Lower leg skin (tissue), 4 donors: ENCODE results near the gene VPS18. TPM values are rescaled to one million over a fixed set of nuclear protein-coding genes. Genes with fewer than 3 reads are reported as not detected.

ENCODE experiments used
- DNase-seq, 2 donors: peaks; one replicate each; pipeline ENCODE4 v3.0.0-alpha.2; 2019; ENCODE audit warnings: low spot score in 2 of 2
- H3K4me3 ChIP-seq: fragments of 200-600 bp; sonication (generic); 2 replicates; pipeline ENCODE4 v1.5.1; 2017; ENCODE audit warnings: mild to moderate bottlenecking, low read depth; ENCODE audit not compliant: poor library complexity, severe bottlenecking
- POLR2A ChIP-seq, 2 donors: fragments of 450-650 bp; IDR thresholded peaks; one replicate each; pipeline ENCODE4 v1.6.1; 2016 to 2017; ENCODE audit warnings: antibody characterized with exemption in 2 of 2, mild to moderate bottlenecking in 1 of 2, moderate library complexity in 1 of 2
- WGBS, 2 donors: methylation state at CpG; one replicate each; pipeline ENCODE4 v1.1.5; 2018; 5-methylcytosine and 5-hydroxymethylcytosine counted together
- intact Hi-C: fragments of 100-400 bp; cut with DNase I; formaldehyde crosslinking; loops from one replicate; pipeline ENCODE4 v1.15.0; 2023; ENCODE audit warnings: low total_unique reads
- total RNA-seq, 4 donors: library from RNA; depleted of rRNA; stranded (reverse); fragments of >200 nt; gene quantifications; one replicate each; pipeline ENCODE4 v1.1.0, GENCODE V29; 2016
- TF ChIP-seq, protein P1 (sequence below), 3 donors: fragments of 450-650 bp; IDR thresholded peaks; one replicate each; pipeline ENCODE4 v1.5.1; 2016; ENCODE audit warnings: antibody characterized with exemption in 3 of 3, mild to moderate bottlenecking in 3 of 3, moderate library complexity in 2 of 3

The VPS18 gene, protein sequence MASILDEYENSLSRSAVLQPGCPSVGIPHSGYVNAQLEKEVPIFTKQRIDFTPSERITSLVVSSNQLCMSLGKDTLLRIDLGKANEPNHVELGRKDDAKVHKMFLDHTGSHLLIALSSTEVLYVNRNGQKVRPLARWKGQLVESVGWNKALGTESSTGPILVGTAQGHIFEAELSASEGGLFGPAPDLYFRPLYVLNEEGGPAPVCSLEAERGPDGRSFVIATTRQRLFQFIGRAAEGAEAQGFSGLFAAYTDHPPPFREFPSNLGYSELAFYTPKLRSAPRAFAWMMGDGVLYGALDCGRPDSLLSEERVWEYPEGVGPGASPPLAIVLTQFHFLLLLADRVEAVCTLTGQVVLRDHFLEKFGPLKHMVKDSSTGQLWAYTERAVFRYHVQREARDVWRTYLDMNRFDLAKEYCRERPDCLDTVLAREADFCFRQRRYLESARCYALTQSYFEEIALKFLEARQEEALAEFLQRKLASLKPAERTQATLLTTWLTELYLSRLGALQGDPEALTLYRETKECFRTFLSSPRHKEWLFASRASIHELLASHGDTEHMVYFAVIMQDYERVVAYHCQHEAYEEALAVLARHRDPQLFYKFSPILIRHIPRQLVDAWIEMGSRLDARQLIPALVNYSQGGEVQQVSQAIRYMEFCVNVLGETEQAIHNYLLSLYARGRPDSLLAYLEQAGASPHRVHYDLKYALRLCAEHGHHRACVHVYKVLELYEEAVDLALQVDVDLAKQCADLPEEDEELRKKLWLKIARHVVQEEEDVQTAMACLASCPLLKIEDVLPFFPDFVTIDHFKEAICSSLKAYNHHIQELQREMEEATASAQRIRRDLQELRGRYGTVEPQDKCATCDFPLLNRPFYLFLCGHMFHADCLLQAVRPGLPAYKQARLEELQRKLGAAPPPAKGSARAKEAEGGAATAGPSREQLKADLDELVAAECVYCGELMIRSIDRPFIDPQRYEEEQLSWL
- 10 to 100 TPM; 15.4 to 29.9 (median 25.7) TPM for total RNA-seq

DNA sequence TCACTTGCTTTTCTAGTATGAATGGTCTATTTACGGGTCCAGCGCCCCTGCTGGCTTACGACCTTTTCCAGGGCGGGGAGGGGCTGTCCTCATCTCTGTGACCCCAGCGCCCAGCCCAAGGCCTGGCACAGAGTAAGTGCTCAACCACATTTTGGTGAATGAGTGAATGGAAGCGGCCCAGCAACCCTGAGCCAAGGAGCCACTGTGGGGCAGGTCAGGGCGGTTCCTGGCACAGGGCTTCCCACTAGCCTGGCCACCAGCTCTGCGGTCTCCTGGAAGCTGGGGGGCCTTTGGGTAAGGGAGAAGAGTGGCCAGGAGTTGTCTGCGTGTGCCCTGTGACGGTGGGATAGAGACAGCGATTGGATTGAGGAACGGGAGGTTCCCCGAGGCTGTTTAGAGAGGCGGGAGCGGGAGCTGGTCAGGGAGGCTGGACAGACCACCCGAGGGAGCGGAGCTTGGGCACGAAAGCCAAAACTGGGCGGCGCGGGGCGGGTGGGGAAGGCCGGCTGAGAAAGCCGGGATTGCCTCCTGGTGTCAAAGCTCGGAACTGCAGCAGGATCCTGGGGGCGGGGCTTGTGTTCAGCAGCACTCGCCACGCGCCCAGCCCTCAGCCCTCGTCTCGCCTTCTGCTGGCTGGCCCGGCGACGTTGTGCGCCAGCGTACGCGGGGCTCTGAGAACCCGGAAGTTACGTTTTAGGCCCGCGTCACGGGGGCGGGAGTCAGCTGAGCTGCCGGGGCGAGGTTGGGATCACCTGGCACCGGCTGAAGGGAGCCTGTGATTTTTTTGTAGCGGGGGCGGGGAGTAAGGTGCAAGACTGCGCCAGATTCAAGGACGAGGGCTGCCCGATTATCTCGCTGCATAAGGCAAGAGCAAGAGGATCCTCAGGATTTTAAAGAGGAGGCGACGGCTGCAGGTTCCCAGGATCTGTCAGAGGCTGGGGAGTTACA, at the start of gene VPS18:
Gene VPS18, plus strand, starts transcription at position 718 of the 948 bp plus-strand sequence. CDS start 319 bp downstream, outside the sequence.
- 2% methylated on average over 35 to 54 of the region's 55 CpGs for WGBS, 2 donors
- TF ChIP-seq, protein P1, sequence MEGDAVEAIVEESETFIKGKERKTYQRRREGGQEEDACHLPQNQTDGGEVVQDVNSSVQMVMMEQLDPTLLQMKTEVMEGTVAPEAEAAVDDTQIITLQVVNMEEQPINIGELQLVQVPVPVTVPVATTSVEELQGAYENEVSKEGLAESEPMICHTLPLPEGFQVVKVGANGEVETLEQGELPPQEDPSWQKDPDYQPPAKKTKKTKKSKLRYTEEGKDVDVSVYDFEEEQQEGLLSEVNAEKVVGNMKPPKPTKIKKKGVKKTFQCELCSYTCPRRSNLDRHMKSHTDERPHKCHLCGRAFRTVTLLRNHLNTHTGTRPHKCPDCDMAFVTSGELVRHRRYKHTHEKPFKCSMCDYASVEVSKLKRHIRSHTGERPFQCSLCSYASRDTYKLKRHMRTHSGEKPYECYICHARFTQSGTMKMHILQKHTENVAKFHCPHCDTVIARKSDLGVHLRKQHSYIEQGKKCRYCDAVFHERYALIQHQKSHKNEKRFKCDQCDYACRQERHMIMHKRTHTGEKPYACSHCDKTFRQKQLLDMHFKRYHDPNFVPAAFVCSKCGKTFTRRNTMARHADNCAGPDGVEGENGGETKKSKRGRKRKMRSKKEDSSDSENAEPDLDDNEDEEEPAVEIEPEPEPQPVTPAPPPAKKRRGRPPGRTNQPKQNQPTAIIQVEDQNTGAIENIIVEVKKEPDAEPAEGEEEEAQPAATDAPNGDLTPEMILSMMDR (IDR thresholded peaks at IDR 0.05): peak in 1 of 3 donors; percentile 98
- TF ChIP-seq POLR2A (IDR thresholded peaks at IDR 0.05): no peak
- H3K4me3 ChIP-seq: peak within 1 kb of the TSS; percentile 89
- intact Hi-C loops: no loop called here
- DNase-seq: peak; percentile 98 to 100

DNA sequence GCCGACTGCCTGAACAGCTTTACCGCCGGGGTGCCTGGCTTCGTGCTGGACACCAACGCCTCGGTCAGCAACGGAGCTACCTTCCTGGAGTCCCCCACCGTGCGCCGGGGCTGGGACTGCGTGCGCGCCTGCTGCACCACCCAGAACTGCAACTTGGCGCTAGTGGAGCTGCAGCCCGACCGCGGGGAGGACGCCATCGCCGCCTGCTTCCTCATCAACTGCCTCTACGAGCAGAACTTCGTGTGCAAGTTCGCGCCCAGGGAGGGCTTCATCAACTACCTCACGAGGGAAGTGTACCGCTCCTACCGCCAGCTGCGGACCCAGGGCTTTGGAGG, 49.6 kb upstream of the VPS18 start:
- H3K4me3 ChIP-seq: peak overlapping the region; percentile 46
- WGBS, 2 donors: 1 to 2% methylated on average over 21 to 28 of the region's 28 CpGs
- intact Hi-C loops: no loop called here
- TF ChIP-seq, protein P1 (IDR thresholded peaks at IDR 0.05): no peak
- TF ChIP-seq POLR2A (IDR thresholded peaks at IDR 0.05): no peak
- DNase-seq: no peak

DNA sequence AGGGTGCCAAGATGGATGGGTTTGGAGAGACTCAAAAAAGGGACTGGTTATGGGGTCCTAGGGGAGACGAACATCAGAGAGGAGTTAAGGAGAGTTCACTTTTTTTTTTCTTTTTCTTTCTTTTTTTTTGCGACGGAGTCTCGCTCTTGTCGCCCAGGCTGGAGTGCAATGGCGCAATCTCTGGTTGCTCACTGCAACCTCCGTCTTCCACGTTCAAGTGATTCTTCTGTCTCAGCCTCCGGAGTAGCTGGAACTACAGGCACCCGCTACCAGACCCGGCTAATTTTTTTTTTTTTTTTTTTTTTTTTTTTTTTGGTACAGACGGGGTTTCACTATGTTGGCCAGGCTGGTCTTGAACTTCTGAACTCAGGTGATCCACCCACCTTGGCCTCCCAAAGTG, 49.2 kb upstream of the VPS18 start:
- intact Hi-C loops: no loop called here

DNA sequence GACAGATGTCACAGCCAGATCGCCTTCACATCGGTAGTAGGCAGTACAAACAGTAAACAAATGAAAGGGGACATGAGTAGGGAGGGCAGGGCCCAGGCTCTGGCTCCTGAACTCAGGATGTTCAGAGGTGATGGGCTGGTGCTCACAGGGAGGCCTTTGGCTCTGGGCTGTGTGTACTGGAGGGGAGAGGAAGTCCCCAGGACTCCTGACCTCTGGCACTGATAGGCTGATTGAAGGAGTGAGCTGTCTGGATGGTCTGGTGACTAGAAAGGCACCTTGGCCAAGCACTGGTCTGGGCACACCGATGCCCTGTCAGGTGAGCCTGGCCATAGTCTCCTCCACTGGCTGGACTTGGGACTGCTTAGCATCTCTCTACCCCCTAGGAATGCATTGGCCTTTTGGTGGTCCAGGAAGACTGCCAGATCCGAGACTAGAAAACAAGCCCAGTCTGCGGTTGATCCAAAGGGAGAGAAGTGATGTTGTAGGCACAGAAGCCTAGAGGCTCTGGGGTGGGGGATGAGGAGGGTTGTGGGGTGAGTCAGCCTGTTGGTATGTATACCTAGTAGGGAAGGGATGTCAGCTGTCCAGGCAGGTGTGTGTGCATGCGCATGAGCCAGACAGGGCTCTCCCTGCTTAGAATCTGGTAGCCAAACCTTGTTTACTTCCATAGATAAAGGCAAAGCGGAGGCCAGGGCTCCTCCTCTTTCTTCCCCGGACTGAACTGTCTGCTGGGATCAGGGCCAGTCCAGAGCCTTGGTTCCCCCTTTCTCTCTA, 48.6 kb upstream of the VPS18 start:
- peak in 1 of 2 donors; percentile 78 for DNase-seq
- TF ChIP-seq, protein P1 (IDR thresholded peaks at IDR 0.05): no peak
- TF ChIP-seq POLR2A (IDR thresholded peaks at IDR 0.05): no peak
- WGBS, 2 donors: 49 to 60% methylated on average over 8 of the region's 8 CpGs
- intact Hi-C loops: no loop called here
- H3K4me3 ChIP-seq: no peak overlapping the region

More for the DNA sequence above, 49.2 kb upstream of the VPS18 start:
- H3K4me3 ChIP-seq: peak overlapping the region; percentile 46
- WGBS, 2 donors: 19 to 22% methylated on average over 12 of the region's 12 CpGs
- DNase-seq: no peak
- TF ChIP-seq POLR2A (IDR thresholded peaks at IDR 0.05): no peak
- TF ChIP-seq, protein P1 (IDR thresholded peaks at IDR 0.05): no peak
